Choroid plexus epithelial cell (primary cell): Measurements from ENCODE around the gene SYMPK.

Experiments used
- DNase-seq: peaks from one replicate; pipeline ENCODE4 v3.0.0-alpha.2; 2010; ENCODE audit warnings: low read depth
- H3K4me3 ChIP-seq: 2 replicates; pipeline ENCODE4 v1.5.1; 2011; ENCODE audit warnings: low read depth, mild to moderate bottlenecking, control low read depth, low read length, moderate library complexity
- CTCF ChIP-seq: conservative IDR thresholded peaks from 2 replicates; pipeline ENCODE4 v1.5.1; 2011; ENCODE audit warnings: low read depth, mild to moderate bottlenecking, control low read depth, inconsistent platforms, low read length, moderate library complexity

Gene SYMPK

GRCh38 chr19:45779231-45780145 lies 83.5 kb downstream of the SYMPK start:
- peak; percentile 52 for DNase-seq
- H3K4me3 ChIP-seq: no peak overlapping the region
- peak; percentile 58 for TF ChIP-seq CTCF

- DNase-seq: no peak
- H3K4me3 ChIP-seq: no peak overlapping the region
- no peak for TF ChIP-seq CTCF
Measured at GRCh38 chr19:45778010-45778661, 84.8 kb downstream of the SYMPK start.

GRCh38 chr19:45777395-45777961 lies 85.5 kb downstream of the SYMPK start:
- H3K4me3 ChIP-seq: no peak overlapping the region
- DNase-seq: no peak
- TF ChIP-seq CTCF: no peak

DNA sequence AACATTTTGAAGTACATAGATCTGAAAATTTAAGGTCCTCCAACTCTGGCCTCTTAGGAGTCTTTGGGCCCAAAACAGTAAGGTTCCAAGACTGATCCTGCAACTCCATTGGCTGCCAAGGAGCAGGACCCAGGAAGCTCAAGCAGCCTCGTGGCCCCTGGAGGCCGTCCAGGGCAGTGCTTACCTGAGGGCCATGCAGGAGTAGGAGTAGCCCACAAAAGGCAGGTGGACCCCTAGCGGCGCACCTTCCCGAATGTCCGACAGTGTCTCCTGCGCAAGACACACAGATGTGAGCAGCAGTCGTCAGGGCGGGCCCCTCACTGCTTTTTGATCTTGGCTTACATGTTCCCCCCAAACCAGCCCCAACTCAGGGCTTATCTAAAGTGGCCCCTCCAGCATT lies 88.2 kb downstream of the SYMPK start:
- no peak for TF ChIP-seq CTCF
- H3K4me3 ChIP-seq: no peak overlapping the region
- DNase-seq: no peak

- DNase-seq: no peak
- no peak for TF ChIP-seq CTCF
- no peak overlapping the region for H3K4me3 ChIP-seq
Measured at GRCh38 chr19:45773384-45773783, 89.6 kb downstream of the SYMPK start.

- DNase-seq: no peak
- H3K4me3 ChIP-seq: no peak overlapping the region
- no peak for TF ChIP-seq CTCF
Measured at GRCh38 chr19:45772912-45773311, 90.0 kb downstream of the SYMPK start.
